ENCODE results near the gene SETBP1. TPM values are rescaled to one million over a fixed set of nuclear protein-coding genes. Genes with fewer than 3 reads are reported as not detected.

Gene SETBP1
- total RNA-seq, 1 donor from 2014 or later = 34.4 TPM

- DNase-seq (ENCODE audit: low spot score) = no peak
Observed at GRCh38 chr18:44815108-44815507, 134.4 kb downstream of the SETBP1 start.

GRCh38 chr18:44816050-44816449 lies 135.4 kb downstream of the SETBP1 start:
- DNase-seq (ENCODE audit: low spot score) = no peak

GRCh38 chr18:44816477-44816876 lies 135.8 kb downstream of the SETBP1 start:
- no peak for DNase-seq (ENCODE audit: low spot score)

GRCh38 chr18:44817831-44818473 lies 137.3 kb downstream of the SETBP1 start:
- DNase-seq (ENCODE audit: low spot score) = no peak

GRCh38 chr18:44818668-44819403 lies 138.1 kb downstream of the SETBP1 start:
- no peak for DNase-seq (ENCODE audit: low spot score)

- DNase-seq (ENCODE audit: low spot score) = no peak
Observed at GRCh38 chr18:44819944-44820510, 139.3 kb downstream of the SETBP1 start.

GRCh38 chr18:44821924-44822323 lies 141.2 kb downstream of the SETBP1 start:
- DNase-seq (ENCODE audit: low spot score) = no peak

GRCh38 chr18:44823286-44823685 lies 142.6 kb downstream of the SETBP1 start:
- DNase-seq (ENCODE audit: low spot score) = no peak

- no peak for DNase-seq (ENCODE audit: low spot score)
Observed at GRCh38 chr18:44823782-44824181, 143.1 kb downstream of the SETBP1 start.

GRCh38 chr18:44824884-44825283 lies 144.2 kb downstream of the SETBP1 start:
- no peak for DNase-seq (ENCODE audit: low spot score)

- DNase-seq (ENCODE audit: low spot score) = peak; percentile 95
Observed at GRCh38 chr18:44826418-44827259, 146.0 kb downstream of the SETBP1 start.

- DNase-seq (ENCODE audit: low spot score) = no peak
Observed at GRCh38 chr18:44828080-44828479, 147.4 kb downstream of the SETBP1 start.

- peak; percentile 40 for DNase-seq (ENCODE audit: low spot score)
Observed at GRCh38 chr18:44830581-44830980, 149.9 kb downstream of the SETBP1 start.

- DNase-seq (ENCODE audit: low spot score) = no peak
Observed at GRCh38 chr18:44833786-44834185, 153.1 kb downstream of the SETBP1 start.

- peak; percentile 13 for DNase-seq (ENCODE audit: low spot score)
Observed at GRCh38 chr18:44834867-44835469, 154.3 kb downstream of the SETBP1 start.

- no peak for DNase-seq (ENCODE audit: low spot score)
Observed at GRCh38 chr18:44835703-44836102, 155.0 kb downstream of the SETBP1 start.

GRCh38 chr18:44836263-44836662 lies 155.6 kb downstream of the SETBP1 start:
- DNase-seq (ENCODE audit: low spot score) = no peak

GRCh38 chr18:44837482-44838180 lies 156.9 kb downstream of the SETBP1 start:
- DNase-seq (ENCODE audit: low spot score) = peak; percentile 56

- DNase-seq (ENCODE audit: low spot score) = peak; percentile 74
Observed at GRCh38 chr18:44838971-44839666, 158.4 kb downstream of the SETBP1 start.

GRCh38 chr18:44840058-44840790 lies 159.5 kb downstream of the SETBP1 start:
- no peak for DNase-seq (ENCODE audit: low spot score)
